NB4 (cell line): ENCODE data around the gene TNRC6A.

Experiments
- DNase-seq: peaks from one replicate; pipeline ENCODE4 v3.0.0; 2010; ENCODE audit warnings: low read depth
- H3K4me3 ChIP-seq: one replicate; pipeline ENCODE4 v1.5.1; 2011; ENCODE audit warnings: mild to moderate bottlenecking, low read depth, low read length, moderate library complexity
- MYC ChIP-seq: IDR thresholded peaks from 2 replicates; pipeline ENCODE4 v1.6.1; 2011; ENCODE audit warnings: low read depth, low read length
- POLR2A ChIP-seq: IDR thresholded peaks from 2 replicates; pipeline ENCODE4 v1.6.1; 2011; ENCODE audit warnings: mild to moderate bottlenecking; ENCODE audit not compliant: insufficient read length; ENCODE audit errors: extremely low read depth
- TF ChIP-seq, protein P1 (sequence below): IDR thresholded peaks from 2 replicates; pipeline ENCODE4 v1.6.1; 2011; ENCODE audit warnings: low read depth, low read length
- TF ChIP-seq, protein P2 (sequence below): IDR thresholded peaks from one replicate; pipeline ENCODE4 v1.5.1; 2012; ENCODE audit warnings: low read depth, low read length

The TNRC6A gene

GRCh38 chr16:24766057-24766456 is 36.6 kb downstream of the TNRC6A start:
- DNase-seq: no peak
- TF ChIP-seq, protein P1, sequence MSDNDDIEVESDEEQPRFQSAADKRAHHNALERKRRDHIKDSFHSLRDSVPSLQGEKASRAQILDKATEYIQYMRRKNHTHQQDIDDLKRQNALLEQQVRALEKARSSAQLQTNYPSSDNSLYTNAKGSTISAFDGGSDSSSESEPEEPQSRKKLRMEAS: no peak
- TF ChIP-seq, protein P2, sequence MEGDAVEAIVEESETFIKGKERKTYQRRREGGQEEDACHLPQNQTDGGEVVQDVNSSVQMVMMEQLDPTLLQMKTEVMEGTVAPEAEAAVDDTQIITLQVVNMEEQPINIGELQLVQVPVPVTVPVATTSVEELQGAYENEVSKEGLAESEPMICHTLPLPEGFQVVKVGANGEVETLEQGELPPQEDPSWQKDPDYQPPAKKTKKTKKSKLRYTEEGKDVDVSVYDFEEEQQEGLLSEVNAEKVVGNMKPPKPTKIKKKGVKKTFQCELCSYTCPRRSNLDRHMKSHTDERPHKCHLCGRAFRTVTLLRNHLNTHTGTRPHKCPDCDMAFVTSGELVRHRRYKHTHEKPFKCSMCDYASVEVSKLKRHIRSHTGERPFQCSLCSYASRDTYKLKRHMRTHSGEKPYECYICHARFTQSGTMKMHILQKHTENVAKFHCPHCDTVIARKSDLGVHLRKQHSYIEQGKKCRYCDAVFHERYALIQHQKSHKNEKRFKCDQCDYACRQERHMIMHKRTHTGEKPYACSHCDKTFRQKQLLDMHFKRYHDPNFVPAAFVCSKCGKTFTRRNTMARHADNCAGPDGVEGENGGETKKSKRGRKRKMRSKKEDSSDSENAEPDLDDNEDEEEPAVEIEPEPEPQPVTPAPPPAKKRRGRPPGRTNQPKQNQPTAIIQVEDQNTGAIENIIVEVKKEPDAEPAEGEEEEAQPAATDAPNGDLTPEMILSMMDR: no peak
- no peak for TF ChIP-seq MYC
- no peak for TF ChIP-seq POLR2A
- H3K4me3 ChIP-seq: no peak overlapping the region

DNA sequence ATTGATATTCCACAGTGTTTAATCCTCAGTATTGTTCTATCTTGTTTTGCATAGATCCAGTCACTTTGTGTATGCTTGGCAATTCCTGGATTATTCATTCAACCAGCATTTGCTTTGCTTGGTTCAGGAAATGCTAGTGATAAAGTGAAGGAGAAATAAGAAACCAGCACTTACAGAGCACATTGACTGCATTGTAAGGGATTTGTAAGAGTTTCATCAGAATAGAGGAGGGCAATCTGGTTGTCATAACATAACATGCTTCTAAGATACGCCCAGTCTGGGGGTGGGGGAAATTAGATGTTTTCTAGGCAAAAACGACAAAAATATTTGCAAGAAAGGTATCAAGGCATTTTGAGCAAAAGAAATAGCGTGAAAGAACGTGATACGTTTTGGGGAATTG is 40.4 kb downstream of the TNRC6A start:
- no peak overlapping the region for H3K4me3 ChIP-seq
- DNase-seq: no peak

GRCh38 chr16:24771132-24771778 is 41.8 kb downstream of the TNRC6A start:
- DNase-seq: no peak
- no peak for TF ChIP-seq POLR2A
- TF ChIP-seq, protein P1: no peak
- no peak for TF ChIP-seq MYC
- TF ChIP-seq, protein P2: no peak
- no peak overlapping the region for H3K4me3 ChIP-seq

More for the DNA sequence above, 40.4 kb downstream of the TNRC6A start:
- TF ChIP-seq POLR2A: no peak
- TF ChIP-seq, protein P1: no peak
- TF ChIP-seq, protein P2: no peak
- no peak for TF ChIP-seq MYC

GRCh38 chr16:24771779-24772157 is 42.3 kb downstream of the TNRC6A start:
- TF ChIP-seq, protein P2: no peak
- TF ChIP-seq, protein P1: no peak
- no peak for TF ChIP-seq POLR2A
- no peak for TF ChIP-seq MYC
- H3K4me3 ChIP-seq: no peak overlapping the region
- DNase-seq: no peak

DNA sequence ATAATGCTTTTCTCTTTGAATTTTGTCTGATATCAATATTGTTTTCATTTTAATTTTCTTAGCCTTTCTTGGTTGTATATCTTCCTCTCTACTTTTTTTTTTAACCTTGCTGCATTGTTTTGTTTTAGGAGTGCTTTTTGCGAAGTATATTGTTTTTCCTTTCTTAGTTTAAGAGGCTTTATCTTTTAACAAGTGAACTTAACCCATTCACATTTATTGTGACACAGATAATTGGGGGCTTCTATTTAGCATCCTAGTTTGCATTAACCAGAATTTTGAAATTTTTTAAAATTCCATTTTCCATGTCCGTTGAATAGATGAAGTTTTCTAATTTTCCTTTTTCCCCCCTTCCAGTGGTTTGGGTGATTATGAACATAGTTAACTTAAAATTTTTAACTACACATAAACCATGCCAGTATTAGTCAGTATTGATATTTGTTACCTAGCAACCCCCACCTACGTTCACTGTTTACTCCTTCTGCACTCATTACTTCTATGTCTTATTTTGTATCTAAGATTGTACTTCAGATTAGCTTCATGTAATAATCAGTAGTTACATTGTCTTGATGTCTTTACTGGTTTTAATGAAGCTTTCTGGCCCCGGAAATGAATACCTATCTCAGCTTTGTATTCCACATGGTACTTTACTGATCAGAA is 44.4 kb downstream of the TNRC6A start:
- no peak for TF ChIP-seq MYC
- TF ChIP-seq, protein P2: no peak
- no peak for TF ChIP-seq POLR2A
- TF ChIP-seq, protein P1: no peak
- no peak overlapping the region for H3K4me3 ChIP-seq
- DNase-seq: no peak
